Midbrain (tissue), 1 donor: ENCODE results near the gene MRRF.
A peak's percentile ranks its signal among the peaks of the same experiment; 100 is the strongest.

Experiments
- DNase-seq: peaks from one replicate; lab custom pipeline; 2025; lab: John Stamatoyannopoulos, UW

MRRF gene

GRCh38 chr9:122332083-122332482 lies 67.4 kb downstream of the MRRF start:
- DNase-seq, result no peak

GRCh38 chr9:122332644-122333043 lies 68.0 kb downstream of the MRRF start:
- no peak for DNase-seq

- DNase-seq, result no peak
These were observed 68.6 kb downstream of the MRRF start for GRCh38 chr9:122333169-122333808.

GRCh38 chr9:122334916-122335315 lies 70.2 kb downstream of the MRRF start:
- DNase-seq, result no peak

- no peak for DNase-seq
These were observed 71.5 kb downstream of the MRRF start for GRCh38 chr9:122336189-122336588.

- DNase-seq, result no peak
These were observed 72.3 kb downstream of the MRRF start for GRCh38 chr9:122336866-122337555.

GRCh38 chr9:122337556-122337929 lies 72.9 kb downstream of the MRRF start:
- no peak for DNase-seq

GRCh38 chr9:122338536-122338935 lies 73.9 kb downstream of the MRRF start:
- no peak for DNase-seq

- DNase-seq, result peak; percentile 8
These were observed 74.3 kb downstream of the MRRF start for GRCh38 chr9:122338994-122339393.

GRCh38 chr9:122339579-122339978 lies 74.9 kb downstream of the MRRF start:
- DNase-seq, result no peak

GRCh38 chr9:122340161-122340560 lies 75.5 kb downstream of the MRRF start:
- DNase-seq, result no peak

- no peak for DNase-seq
These were observed 77.8 kb downstream of the MRRF start for GRCh38 chr9:122342323-122343050.

- no peak for DNase-seq
These were observed 82.0 kb downstream of the MRRF start for GRCh38 chr9:122346478-122347347.

- no peak for DNase-seq
These were observed 82.9 kb downstream of the MRRF start for GRCh38 chr9:122347348-122348287.

- DNase-seq, result no peak
These were observed 83.7 kb downstream of the MRRF start for GRCh38 chr9:122348288-122348777.

GRCh38 chr9:122348791-122349190 lies 84.1 kb downstream of the MRRF start:
- no peak for DNase-seq

- DNase-seq, result no peak
These were observed 84.5 kb downstream of the MRRF start for GRCh38 chr9:122349201-122349600.

- peak; percentile 90 for DNase-seq
These were observed 86.1 kb downstream of the MRRF start for GRCh38 chr9:122350577-122351355.

GRCh38 chr9:122354536-122355199 lies 90.0 kb downstream of the MRRF start:
- DNase-seq, result no peak
